Measurements from ENCODE around the gene EIF4B.

GRCh38 chr12:53068811-53069585 lies 62.7 kb downstream of the EIF4B start:
- TF ChIP-seq ZNF24 (IDR thresholded peaks at IDR 0.05), result no peak
- TF ChIP-seq HMGXB4 (CRISPR knock-in tag; IDR thresholded peaks at IDR 0.05; ENCODE audit: borderline replicate concordance in 1 of 2, low read depth in 1 of 2), result no peak
- TF ChIP-seq, protein P1, sequence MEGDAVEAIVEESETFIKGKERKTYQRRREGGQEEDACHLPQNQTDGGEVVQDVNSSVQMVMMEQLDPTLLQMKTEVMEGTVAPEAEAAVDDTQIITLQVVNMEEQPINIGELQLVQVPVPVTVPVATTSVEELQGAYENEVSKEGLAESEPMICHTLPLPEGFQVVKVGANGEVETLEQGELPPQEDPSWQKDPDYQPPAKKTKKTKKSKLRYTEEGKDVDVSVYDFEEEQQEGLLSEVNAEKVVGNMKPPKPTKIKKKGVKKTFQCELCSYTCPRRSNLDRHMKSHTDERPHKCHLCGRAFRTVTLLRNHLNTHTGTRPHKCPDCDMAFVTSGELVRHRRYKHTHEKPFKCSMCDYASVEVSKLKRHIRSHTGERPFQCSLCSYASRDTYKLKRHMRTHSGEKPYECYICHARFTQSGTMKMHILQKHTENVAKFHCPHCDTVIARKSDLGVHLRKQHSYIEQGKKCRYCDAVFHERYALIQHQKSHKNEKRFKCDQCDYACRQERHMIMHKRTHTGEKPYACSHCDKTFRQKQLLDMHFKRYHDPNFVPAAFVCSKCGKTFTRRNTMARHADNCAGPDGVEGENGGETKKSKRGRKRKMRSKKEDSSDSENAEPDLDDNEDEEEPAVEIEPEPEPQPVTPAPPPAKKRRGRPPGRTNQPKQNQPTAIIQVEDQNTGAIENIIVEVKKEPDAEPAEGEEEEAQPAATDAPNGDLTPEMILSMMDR (CRISPR knock-in tag; IDR thresholded peaks at IDR 0.05), result no peak
- TF ChIP-seq MXI1 (IDR thresholded peaks at IDR 0.05; ENCODE audit: borderline replicate concordance, low read depth, low read length), result no peak
- no peak for TF ChIP-seq YY1 (IDR thresholded peaks at IDR 0.05; ENCODE audit: insufficient read depth, insufficient replicate concordance, low read depth, low read length)
- no peak for TF ChIP-seq FOXP1 (IDR thresholded peaks at IDR 0.05)
- TF ChIP-seq FOXP1 (CRISPR knock-in tag; IDR thresholded peaks at IDR 0.05), result no peak
- no peak for TF ChIP-seq SRF (IDR thresholded peaks at IDR 0.05; ENCODE audit: low read depth, low read length)
- no peak for TF ChIP-seq ZBTB8A (CRISPR knock-in tag; IDR thresholded peaks at IDR 0.05; ENCODE audit: borderline replicate concordance, low read depth)
- no peak for TF ChIP-seq ZNF367 (CRISPR knock-in tag; IDR thresholded peaks at IDR 0.05; ENCODE audit: borderline replicate concordance)
